Breast epithelium (tissue), 3 donors: ENCODE results near the gene DNAH17.

Source experiments
- POLR2A ChIP-seq: fragments of 450-650 bp; IDR thresholded peaks from one replicate; pipeline ENCODE4 v1.6.1; 2016; ENCODE audit warnings: antibody characterized with exemption, mild to moderate bottlenecking, moderate library complexity
- TF ChIP-seq, protein P1 (sequence below), 3 donors: fragments of 450-650 bp; IDR thresholded peaks; one replicate each; pipeline ENCODE4 v1.5.1; 2016 to 2017; ENCODE audit warnings: antibody characterized with exemption in 3 of 3, mild to moderate bottlenecking in 3 of 3, moderate library complexity in 3 of 3

- TF ChIP-seq, protein P1, sequence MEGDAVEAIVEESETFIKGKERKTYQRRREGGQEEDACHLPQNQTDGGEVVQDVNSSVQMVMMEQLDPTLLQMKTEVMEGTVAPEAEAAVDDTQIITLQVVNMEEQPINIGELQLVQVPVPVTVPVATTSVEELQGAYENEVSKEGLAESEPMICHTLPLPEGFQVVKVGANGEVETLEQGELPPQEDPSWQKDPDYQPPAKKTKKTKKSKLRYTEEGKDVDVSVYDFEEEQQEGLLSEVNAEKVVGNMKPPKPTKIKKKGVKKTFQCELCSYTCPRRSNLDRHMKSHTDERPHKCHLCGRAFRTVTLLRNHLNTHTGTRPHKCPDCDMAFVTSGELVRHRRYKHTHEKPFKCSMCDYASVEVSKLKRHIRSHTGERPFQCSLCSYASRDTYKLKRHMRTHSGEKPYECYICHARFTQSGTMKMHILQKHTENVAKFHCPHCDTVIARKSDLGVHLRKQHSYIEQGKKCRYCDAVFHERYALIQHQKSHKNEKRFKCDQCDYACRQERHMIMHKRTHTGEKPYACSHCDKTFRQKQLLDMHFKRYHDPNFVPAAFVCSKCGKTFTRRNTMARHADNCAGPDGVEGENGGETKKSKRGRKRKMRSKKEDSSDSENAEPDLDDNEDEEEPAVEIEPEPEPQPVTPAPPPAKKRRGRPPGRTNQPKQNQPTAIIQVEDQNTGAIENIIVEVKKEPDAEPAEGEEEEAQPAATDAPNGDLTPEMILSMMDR (IDR thresholded peaks at IDR 0.05), result no peak
- no peak for TF ChIP-seq POLR2A
Measured at GRCh38 chr17:78418326-78419026, 158.7 kb downstream of the DNAH17 start.
